RWPE2 (cell line): Measurements from ENCODE around the gene SOHLH2.

Experiments used
- ATAC-seq: fragments of 200-7000 bp; cut with Tn5 transposase; 3 replicates; pipeline ENCODE4 v1.9.1; 2021; ENCODE audit warnings: low read depth
- DNase-seq: peaks from one replicate; pipeline ENCODE4 v3.0.0-alpha.2; 2020; ENCODE audit warnings: low spot score
- H3K27ac ChIP-seq: fragments of 450-650 bp; 2 replicates; pipeline ENCODE4 v1.5.1; 2017; ENCODE audit warnings: mild to moderate bottlenecking; ENCODE audit not compliant: poor library complexity, severe bottlenecking
- H3K27me3 ChIP-seq: fragments of 250-450 bp; sonication (Bioruptor Pico); 2 replicates; pipeline ENCODE4 v1.5.1; 2021; ENCODE audit warnings: mild to moderate bottlenecking, moderate library complexity; ENCODE audit not compliant: insufficient read depth, poor library complexity, severe bottlenecking
- H3K36me3 ChIP-seq: fragments of 250-450 bp; sonication (Bioruptor Pico); 2 replicates; pipeline ENCODE4 v1.5.1; 2020; ENCODE audit warnings: low read depth, mild to moderate bottlenecking, moderate library complexity
- H3K4me1 ChIP-seq: fragments of 250-450 bp; sonication (Bioruptor Pico); 2 replicates; pipeline ENCODE4 v1.5.1; 2021; ENCODE audit warnings: mild to moderate bottlenecking, moderate library complexity; ENCODE audit not compliant: insufficient read depth, poor library complexity, severe bottlenecking
- H3K4me3 ChIP-seq: fragments of 250-450 bp; sonication (Bioruptor Pico); 2 replicates; pipeline ENCODE4 v1.5.1; 2021; ENCODE audit warnings: mild to moderate bottlenecking, moderate library complexity; ENCODE audit not compliant: severe bottlenecking
- H3K9me3 ChIP-seq: fragments of 250-450 bp; sonication (Bioruptor Pico); 2 replicates; pipeline ENCODE4 v1.5.1; 2021; ENCODE audit warnings: mild to moderate bottlenecking, moderate library complexity; ENCODE audit not compliant: severe bottlenecking
- TF ChIP-seq, protein P1 (sequence below): fragments of 450-650 bp; IDR thresholded peaks from one replicate; pipeline ENCODE4 v1.5.1; 2017; ENCODE audit warnings: mild to moderate bottlenecking, moderate library complexity; ENCODE audit not compliant: poor library complexity, severe bottlenecking

SOHLH2 gene

DNA sequence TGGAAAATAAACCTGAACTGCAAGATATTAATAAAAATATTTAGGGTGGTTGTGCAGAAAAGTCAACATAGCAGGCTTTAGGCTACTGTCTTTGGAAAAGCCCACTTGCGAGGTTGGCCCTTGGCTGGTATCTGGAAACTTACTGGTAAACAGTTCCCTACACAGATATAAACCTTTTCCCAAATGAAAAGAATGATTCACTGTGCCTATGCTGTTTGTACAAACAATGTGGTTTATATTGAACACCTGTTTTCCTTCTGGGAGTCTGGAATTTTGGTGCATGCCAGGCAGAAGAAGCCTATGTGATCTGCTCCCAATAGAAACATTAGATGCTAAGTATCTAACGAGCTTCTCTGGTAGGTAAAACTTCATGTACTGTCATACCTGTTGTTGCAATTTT is 29.7 kb upstream of the SOHLH2 start:
- ATAC-seq (no peak), DNase-seq (no peak)
- Histone ChIP-seq H3K9me3 (peaks cover 2% of the 10 kb centered on the region), H3K36me3 (no peaks in the 10 kb centered on the region), H3K27me3 (no peaks in the 10 kb centered on the region), H3K4me3 (no peak overlapping the region), H3K4me1 (no peaks in the 10 kb centered on the region), H3K27ac (no peak overlapping the region)
- TF ChIP-seq, protein P1, sequence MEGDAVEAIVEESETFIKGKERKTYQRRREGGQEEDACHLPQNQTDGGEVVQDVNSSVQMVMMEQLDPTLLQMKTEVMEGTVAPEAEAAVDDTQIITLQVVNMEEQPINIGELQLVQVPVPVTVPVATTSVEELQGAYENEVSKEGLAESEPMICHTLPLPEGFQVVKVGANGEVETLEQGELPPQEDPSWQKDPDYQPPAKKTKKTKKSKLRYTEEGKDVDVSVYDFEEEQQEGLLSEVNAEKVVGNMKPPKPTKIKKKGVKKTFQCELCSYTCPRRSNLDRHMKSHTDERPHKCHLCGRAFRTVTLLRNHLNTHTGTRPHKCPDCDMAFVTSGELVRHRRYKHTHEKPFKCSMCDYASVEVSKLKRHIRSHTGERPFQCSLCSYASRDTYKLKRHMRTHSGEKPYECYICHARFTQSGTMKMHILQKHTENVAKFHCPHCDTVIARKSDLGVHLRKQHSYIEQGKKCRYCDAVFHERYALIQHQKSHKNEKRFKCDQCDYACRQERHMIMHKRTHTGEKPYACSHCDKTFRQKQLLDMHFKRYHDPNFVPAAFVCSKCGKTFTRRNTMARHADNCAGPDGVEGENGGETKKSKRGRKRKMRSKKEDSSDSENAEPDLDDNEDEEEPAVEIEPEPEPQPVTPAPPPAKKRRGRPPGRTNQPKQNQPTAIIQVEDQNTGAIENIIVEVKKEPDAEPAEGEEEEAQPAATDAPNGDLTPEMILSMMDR = no peak

DNA sequence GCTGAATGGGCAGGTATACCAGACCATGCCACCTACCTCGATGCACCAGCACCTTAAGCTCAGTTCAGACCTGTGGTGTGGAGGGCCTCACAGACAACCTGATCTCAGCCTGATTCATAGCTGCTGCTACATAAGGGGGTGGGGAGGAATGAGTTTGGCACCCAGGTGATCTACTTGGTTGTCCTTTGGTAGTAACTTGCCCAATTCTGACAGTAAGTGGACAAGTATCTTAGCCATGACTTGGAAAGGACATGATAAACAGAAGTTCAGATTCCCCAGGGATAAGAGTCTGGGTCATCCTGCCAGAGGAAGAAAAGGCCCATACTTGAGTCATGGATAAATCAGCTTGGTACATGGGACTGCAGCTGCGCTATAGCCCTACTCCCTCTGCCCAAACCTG is 28.4 kb upstream of the SOHLH2 start:
- no peaks in the 10 kb centered on the region for H3K4me1 ChIP-seq
- no peak overlapping the region for H3K27ac ChIP-seq
- DNase-seq (no peak), ATAC-seq (peak; percentile 27; the same call in 1 of the 3 replicates)
- H3K4me3 ChIP-seq = no peak overlapping the region
- TF ChIP-seq, protein P1 = no peak
- H3K36me3 ChIP-seq = no peaks in the 10 kb centered on the region
- peaks cover 2% of the 10 kb centered on the region for H3K9me3 ChIP-seq
- no peaks in the 10 kb centered on the region for H3K27me3 ChIP-seq

DNA sequence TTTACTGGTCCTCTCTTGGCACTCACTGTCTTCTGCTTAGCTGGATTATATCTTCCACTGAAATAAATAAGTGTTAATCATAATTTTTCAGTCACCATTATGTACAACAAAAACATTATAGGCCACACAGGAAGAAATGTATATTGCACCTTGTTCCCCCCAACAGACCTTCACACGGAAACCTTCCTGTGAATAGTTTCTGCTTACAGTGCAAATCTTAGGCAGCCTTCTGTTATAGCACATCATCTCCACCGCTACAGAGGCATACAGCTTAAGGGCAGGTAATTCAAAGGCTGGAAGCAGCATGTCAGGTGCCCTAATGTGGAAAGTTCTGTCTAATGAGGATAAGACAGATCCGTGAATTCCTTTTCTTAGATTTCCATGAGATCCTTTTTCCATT is 16.9 kb upstream of the SOHLH2 start:
- TF ChIP-seq, protein P1 = no peak

DNA sequence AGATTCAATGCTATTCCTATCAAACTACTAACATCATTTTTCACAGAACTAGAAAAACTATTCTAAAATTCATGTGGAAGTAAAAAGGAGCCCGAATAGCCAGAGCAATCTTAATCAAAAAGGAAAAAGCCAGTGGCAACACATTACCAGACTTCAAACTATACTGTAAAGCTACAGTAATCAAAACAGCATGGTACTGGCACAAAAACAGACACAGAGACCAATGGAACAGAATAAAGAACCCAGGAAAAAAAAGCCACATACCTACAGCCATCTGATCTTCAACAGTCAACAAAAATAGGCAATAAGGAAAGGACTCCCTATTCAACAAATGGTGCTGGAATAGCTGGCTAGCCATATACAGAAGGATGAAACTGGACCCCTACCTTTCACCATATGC is 10.4 kb upstream of the SOHLH2 start:
- Histone ChIP-seq H3K9me3 (no peaks in the 10 kb centered on the region), H3K36me3 (no peaks in the 10 kb centered on the region), H3K27ac (no peak overlapping the region), H3K27me3 (no peaks in the 10 kb centered on the region), H3K4me3 (no peak overlapping the region), H3K4me1 (no peaks in the 10 kb centered on the region)
- DNase-seq (no peak), ATAC-seq (no peak)
- TF ChIP-seq, protein P1 = no peak

More for the DNA sequence above, 16.9 kb upstream of the SOHLH2 start:
- DNase-seq = no peak
- ATAC-seq = no peak
- no peaks in the 10 kb centered on the region for H3K4me1 ChIP-seq
- no peak overlapping the region for H3K27ac ChIP-seq
- H3K9me3 ChIP-seq = no peaks in the 10 kb centered on the region
- no peaks in the 10 kb centered on the region for H3K36me3 ChIP-seq
- no peaks in the 10 kb centered on the region for H3K27me3 ChIP-seq
- no peak overlapping the region for H3K4me3 ChIP-seq

DNA sequence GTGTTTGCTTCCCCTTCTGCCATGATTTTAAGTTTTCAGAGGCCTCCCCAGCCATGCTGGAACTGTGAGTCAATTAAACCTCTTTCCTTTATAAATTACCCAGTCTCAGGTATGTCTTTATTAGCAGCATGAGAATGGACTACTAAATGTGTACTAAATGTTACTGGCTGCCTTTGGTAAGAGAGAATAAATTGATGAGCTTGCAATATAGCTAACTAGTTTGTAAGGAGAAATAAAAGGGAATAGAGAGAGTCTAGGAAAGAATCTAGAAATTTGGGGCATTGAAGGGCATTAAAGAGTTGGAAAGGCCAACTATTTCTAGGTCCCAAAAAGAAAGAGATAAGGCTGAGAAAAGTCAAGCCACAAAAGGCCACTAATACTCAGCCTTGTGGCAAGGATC is 5.5 kb upstream of the SOHLH2 start:
- no peaks in the 10 kb centered on the region for H3K9me3 ChIP-seq
- no peaks in the 10 kb centered on the region for H3K4me1 ChIP-seq
- H3K27ac ChIP-seq = no peak overlapping the region
- ATAC-seq (no peak), DNase-seq (no peak)
- TF ChIP-seq, protein P1 = no peak
- no peaks in the 10 kb centered on the region for H3K27me3 ChIP-seq
- no peak overlapping the region for H3K4me3 ChIP-seq
- no peaks in the 10 kb centered on the region for H3K36me3 ChIP-seq
